Muscle of leg (tissue), 11 donors: ENCODE results near the gene RNF34. TPM values are rescaled to one million over a fixed set of nuclear protein-coding genes. Genes with fewer than 3 reads are reported as not detected.

ENCODE experiments used
- DNase-seq: peaks from one replicate; pipeline ENCODE4 v3.0.0; 2013
- H3K27ac ChIP-seq: one replicate; pipeline ENCODE4 v1.5.1; 2013; ENCODE audit warnings: mild to moderate bottlenecking, low read length, control low read depth
- H3K27me3 ChIP-seq: one replicate; pipeline ENCODE4 v1.6.1; 2013; ENCODE audit warnings: low read length; ENCODE audit not compliant: control insufficient read depth, insufficient read depth
- H3K36me3 ChIP-seq: one replicate; pipeline ENCODE4 v1.6.1; 2013; ENCODE audit warnings: low read length; ENCODE audit not compliant: control insufficient read depth, insufficient read depth
- H3K4me1 ChIP-seq: one replicate; pipeline ENCODE4 v1.6.1; 2013; ENCODE audit warnings: low read length; ENCODE audit not compliant: control insufficient read depth, insufficient read depth
- H3K4me3 ChIP-seq: one replicate; pipeline ENCODE4 v1.5.1; 2013; ENCODE audit warnings: low read length, control low read depth
- H3K9me3 ChIP-seq: replicated peaks from 2 replicates; pipeline ENCODE4 v1.6.1; 2013; ENCODE audit warnings: low read depth, low read length; ENCODE audit not compliant: control insufficient read depth
- WGBS: methylation state at CpG from one replicate; pipeline ENCODE4 v1.1.5; 2013; ENCODE audit warnings: missing lambda C conversion rate; ENCODE audit not compliant: insufficient coverage; 5-methylcytosine and 5-hydroxymethylcytosine counted together
- polyA plus RNA-seq, 8 donors: library from polyadenylated mRNA; unstranded; fragments of 120-200 nt; gene quantifications; one replicate each; pipeline versions ENCODE4 v1.2.1 to v1.2.3, GENCODE V29; 2013; ENCODE audit warnings: inconsistent platforms in 1 of 8, low replicate concordance in 1 of 8; ENCODE audit not compliant: insufficient read length in 8 of 8, insufficient read depth in 1 of 8
- total RNA-seq: library from RNA; stranded (reverse); fragments of 120-200 nt; gene quantifications from one replicate; pipeline ENCODE4 v1.2.4, GENCODE V29; 2013

Gene RNF34
- total and polyA plus RNA-seq, 9 donors = 24.0 to 33.7 (median 27.7) TPM

GRCh38 chr12:121432740-121433480 lies 33.0 kb downstream of the RNF34 start:
- H3K36me3 ChIP-seq = peaks cover 61% of the 10 kb centered on the region
- H3K4me3 ChIP-seq = no peak overlapping the region
- H3K27ac ChIP-seq = no peak overlapping the region
- H3K9me3 ChIP-seq = peaks cover 4% of the 10 kb centered on the region
- WGBS = 74% methylated on average over 11 of the region's 11 CpGs
- H3K27me3 ChIP-seq = no peaks in the 10 kb centered on the region
- peaks cover 3% of the 10 kb centered on the region for H3K4me1 ChIP-seq
- DNase-seq = no peak

GRCh38 chr12:121436706-121437105 lies 36.8 kb downstream of the RNF34 start:
- H3K27me3 ChIP-seq = no peaks in the 10 kb centered on the region
- H3K27ac ChIP-seq = no peak overlapping the region
- peaks cover 64% of the 10 kb centered on the region for H3K36me3 ChIP-seq
- H3K4me1 ChIP-seq = no peaks in the 10 kb centered on the region
- no peak overlapping the region for H3K4me3 ChIP-seq
- no CpG with 5 or more reads among the region's 2 CpGs for WGBS
- no peak for DNase-seq
- peaks cover 4% of the 10 kb centered on the region for H3K9me3 ChIP-seq

- H3K27me3 ChIP-seq = no peaks in the 10 kb centered on the region
- peaks cover 12% of the 10 kb centered on the region for H3K4me1 ChIP-seq
- peaks cover 4% of the 10 kb centered on the region for H3K9me3 ChIP-seq
- H3K36me3 ChIP-seq = peaks cover 65% of the 10 kb centered on the region
- no peak overlapping the region for H3K4me3 ChIP-seq
- WGBS = 81% methylated on average over 6 of the region's 12 CpGs
- no peak overlapping the region for H3K27ac ChIP-seq
- no peak for DNase-seq
Observed at GRCh38 chr12:121438905-121439304, 39.0 kb downstream of the RNF34 start.

- Histone ChIP-seq H3K27ac (no peak overlapping the region), H3K9me3 (peaks cover 4% of the 10 kb centered on the region), H3K27me3 (no peaks in the 10 kb centered on the region), H3K4me3 (no peak overlapping the region), H3K4me1 (peaks cover 20% of the 10 kb centered on the region), H3K36me3 (peaks cover 68% of the 10 kb centered on the region)
- no peak for DNase-seq
- 89% methylated on average over 16 of the region's 16 CpGs for WGBS
Observed at GRCh38 chr12:121439715-121440114, 39.8 kb downstream of the RNF34 start.

- no peak for DNase-seq
- 91% methylated on average over 15 of the region's 15 CpGs for WGBS
- Histone ChIP-seq H3K27ac (no peak overlapping the region), H3K36me3 (peaks cover 72% of the 10 kb centered on the region), H3K4me1 (peaks cover 25% of the 10 kb centered on the region), H3K4me3 (no peak overlapping the region), H3K9me3 (peaks cover 4% of the 10 kb centered on the region), H3K27me3 (no peaks in the 10 kb centered on the region)
Observed at GRCh38 chr12:121440768-121441167, 40.9 kb downstream of the RNF34 start.

- peaks cover 67% of the 10 kb centered on the region for H3K36me3 ChIP-seq
- H3K9me3 ChIP-seq = peaks cover 3% of the 10 kb centered on the region
- DNase-seq = no peak
- H3K4me3 ChIP-seq = no peak overlapping the region
- H3K4me1 ChIP-seq = peaks cover 25% of the 10 kb centered on the region
- 94% methylated on average over 15 of the region's 17 CpGs for WGBS
- H3K27me3 ChIP-seq = no peaks in the 10 kb centered on the region
- no peak overlapping the region for H3K27ac ChIP-seq
Observed at GRCh38 chr12:121441555-121441954, 41.6 kb downstream of the RNF34 start.

GRCh38 chr12:121442028-121442948 lies 42.4 kb downstream of the RNF34 start:
- Histone ChIP-seq H3K9me3 (no peaks in the 10 kb centered on the region), H3K27me3 (no peaks in the 10 kb centered on the region), H3K4me3 (no peak overlapping the region), H3K27ac (no peak overlapping the region), H3K4me1 (peaks cover 25% of the 10 kb centered on the region), H3K36me3 (peaks cover 62% of the 10 kb centered on the region)
- WGBS = 95% methylated on average over 62 of the region's 68 CpGs
- no peak for DNase-seq

GRCh38 chr12:121443193-121443870 lies 43.4 kb downstream of the RNF34 start:
- H3K4me3 ChIP-seq = no peak overlapping the region
- peak; percentile 76 for DNase-seq
- H3K9me3 ChIP-seq = no peaks in the 10 kb centered on the region
- no peak overlapping the region for H3K27ac ChIP-seq
- WGBS = 37% methylated on average over 9 of the region's 20 CpGs
- peaks cover 25% of the 10 kb centered on the region for H3K4me1 ChIP-seq
- peaks cover 58% of the 10 kb centered on the region for H3K36me3 ChIP-seq
- no peaks in the 10 kb centered on the region for H3K27me3 ChIP-seq

GRCh38 chr12:121443911-121444841 lies 44.3 kb downstream of the RNF34 start:
- 77% methylated on average over 41 of the region's 45 CpGs for WGBS
- Histone ChIP-seq H3K9me3 (no peaks in the 10 kb centered on the region), H3K27me3 (no peaks in the 10 kb centered on the region), H3K36me3 (peaks cover 53% of the 10 kb centered on the region), H3K4me3 (no peak overlapping the region), H3K4me1 (peaks cover 25% of the 10 kb centered on the region), H3K27ac (peak overlapping the region; percentile 75)
- DNase-seq = peak; percentile 48
